Lung (tissue), 12 donors: ENCODE measurements around the gene SKP1. TPM values are rescaled to one million over a fixed set of nuclear protein-coding genes. Genes with fewer than 3 reads are reported as not detected.

Source experiments
- ATAC-seq: fragments of 200-7000 bp; cut with Tn5 transposase; one replicate; pipeline ENCODE4 v1.9.1; 2020; ENCODE audit warnings: moderate number of reproducible peaks; ENCODE audit not compliant: insufficient read depth, low FRiP score
- DNase-seq, 3 donors: peaks; one replicate each; pipeline ENCODE4 v3.0.0-alpha.2; 2013 to 2017
- H3K27ac ChIP-seq, 2 donors: one replicate each; pipeline ENCODE4 v1.5.1; 2013; ENCODE audit warnings: mild to moderate bottlenecking in 2 of 2, moderate library complexity in 2 of 2, control low read depth in 1 of 2, inconsistent platforms in 1 of 2, low read depth in 1 of 2, low read length in 1 of 2
- H3K27me3 ChIP-seq, 3 donors: one replicate each; pipeline ENCODE4 v1.5.1; 2013; ENCODE audit warnings: low read length in 2 of 3; ENCODE audit not compliant: control insufficient read depth in 3 of 3, insufficient read depth in 3 of 3
- H3K36me3 ChIP-seq, 4 donors: one replicate each; pipeline ENCODE4 v1.5.1; 2013; ENCODE audit warnings: low read length in 4 of 4, mild to moderate bottlenecking in 1 of 4, moderate library complexity in 1 of 4; ENCODE audit not compliant: control insufficient read depth in 4 of 4, insufficient read depth in 4 of 4
- H3K4me1 ChIP-seq, 5 donors: one replicate each; pipeline ENCODE4 v1.5.1; 2013; ENCODE audit warnings: low read length in 5 of 5, mild to moderate bottlenecking in 2 of 5, moderate library complexity in 1 of 5; ENCODE audit not compliant: control insufficient read depth in 5 of 5, insufficient read depth in 5 of 5
- H3K4me3 ChIP-seq: one replicate; pipeline ENCODE4 v1.5.1; 2013; ENCODE audit warnings: mild to moderate bottlenecking, control low read depth, moderate library complexity
- H3K9ac ChIP-seq, 2 donors: one replicate each; pipeline ENCODE4 v1.5.1; 2013; ENCODE audit warnings: low read length in 2 of 2, control low read depth in 1 of 2; ENCODE audit not compliant: insufficient read depth in 1 of 2
- H3K9me3 ChIP-seq, 4 donors: one replicate each; pipeline ENCODE4 v1.5.1; 2013; ENCODE audit warnings: low read length in 3 of 4, mild to moderate bottlenecking in 1 of 4, moderate library complexity in 1 of 4; ENCODE audit not compliant: control insufficient read depth in 4 of 4, insufficient read depth in 3 of 4
- CTCF ChIP-seq: IDR thresholded peaks from 2 replicates; pipeline ENCODE4 v1.5.1; 2012; ENCODE audit warnings: mild to moderate bottlenecking; ENCODE audit errors: control extremely low read depth, extremely low read depth
- WGBS, 2 donors: extraction: QIAGEN DNeasy Blood & Tissue Kit; methylation state at CpG; one replicate each; pipeline ENCODE4 v1.1.7; 2013; 5-methylcytosine and 5-hydroxymethylcytosine counted together
- polyA plus RNA-seq, 2 donors: library from polyadenylated mRNA; stranded (reverse); fragments of 200-250 nt; gene quantifications; one replicate each; pipeline ENCODE4 v1.2.1, GENCODE V29; 2013
- total RNA-seq, 2 donors: library from RNA; depleted of rRNA in 1 of 2; stranded (reverse); fragments of >200 nt in 1 of 2; gene quantifications; one replicate each; pipeline ENCODE4 v1.2.1, GENCODE V29; 2014 to 2021
- donor health status: control.
- donor health status: control.
- donor health status: Bipolar disorder and iron deficiency.
- donor health status: healthy.
- donor health status: DM: yes; HTN: yes; CAD: no.

SKP1 gene
- total and polyA plus RNA-seq, 4 donors: 149 to 551 (median 283) TPM

DNA sequence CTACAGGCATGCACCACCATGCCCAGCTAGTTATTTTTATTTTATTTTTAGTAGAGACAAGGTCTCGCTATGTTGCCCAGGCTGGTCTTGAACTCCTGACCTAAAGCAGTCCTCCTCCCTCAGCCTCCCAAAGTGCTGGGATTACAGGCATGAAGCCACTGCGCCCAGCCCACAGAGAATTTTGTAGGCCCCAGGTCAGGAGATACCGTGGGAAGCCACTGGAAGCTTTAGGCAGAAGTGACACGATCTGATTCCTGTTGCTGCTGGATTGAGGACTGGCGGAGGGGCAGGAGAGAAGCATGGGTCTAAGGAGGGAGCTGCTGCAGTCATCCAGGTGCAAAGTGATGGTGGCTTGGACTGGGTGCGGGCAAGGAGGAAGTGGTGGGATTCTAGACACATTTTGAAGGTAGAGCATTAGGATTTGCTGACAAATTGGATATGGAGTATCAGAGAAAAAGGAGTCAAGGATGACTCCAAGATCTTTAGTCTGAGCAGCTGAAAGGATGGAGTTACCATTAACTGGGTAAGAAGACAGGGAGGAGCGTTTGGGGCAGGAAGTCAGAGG lies 41.6 kb downstream of the SKP1 start:
- TF ChIP-seq CTCF: no peak
- DNase-seq: peak in 1 of 3 donors; percentile 11
- H3K27ac ChIP-seq: no peak overlapping the region

GRCh38 chr5:134133995-134134541 lies 42.7 kb downstream of the SKP1 start:
- no peak overlapping the region for H3K4me3 ChIP-seq
- DNase-seq (peak in 1 of 3 donors; percentile 1), ATAC-seq (no peak)
- 96 to 98% methylated on average over 6 of the region's 6 CpGs for WGBS, 2 donors
- H3K9ac ChIP-seq: no peak overlapping the region
- no peaks in the 10 kb centered on the region for H3K27me3 ChIP-seq
- H3K4me1 ChIP-seq: peaks cover 0 to 28% (median 0%) of the 10 kb centered on the region in 5 donors
- no peaks in the 10 kb centered on the region for H3K9me3 ChIP-seq
- H3K36me3 ChIP-seq: peaks cover 0 to 25% (median 14%) of the 10 kb centered on the region in 4 donors
- H3K27ac ChIP-seq: no peak overlapping the region
- no peak for TF ChIP-seq CTCF

More for the DNA sequence above, 41.6 kb downstream of the SKP1 start:
- Histone ChIP-seq H3K4me1 (peaks cover 0 to 25% (median 0%) of the 10 kb centered on the region in 5 donors), H3K4me3 (no peak overlapping the region), H3K9ac (no peak overlapping the region), H3K36me3 (peaks cover 0 to 30% (median 14%) of the 10 kb centered on the region in 4 donors), H3K27me3 (no peaks in the 10 kb centered on the region), H3K9me3 (no peaks in the 10 kb centered on the region)
- no peak for ATAC-seq
- 93 to 95% methylated on average over 7 of the region's 7 CpGs for WGBS, 2 donors

GRCh38 chr5:134133188-134133994 lies 43.4 kb downstream of the SKP1 start:
- DNase-seq (peak in 1 of 3 donors; percentile 9), ATAC-seq (no peak)

More at GRCh38 chr5:134133188-134133994, 43.4 kb downstream of the SKP1 start:
- H3K9ac ChIP-seq: no peak overlapping the region
- no peak for TF ChIP-seq CTCF
- peaks cover 0 to 30% (median 15%) of the 10 kb centered on the region in 4 donors for H3K36me3 ChIP-seq
- WGBS, 2 donors: 88 to 92% methylated on average over 9 of the region's 9 CpGs
- peaks cover 0 to 31% (median 0%) of the 10 kb centered on the region in 5 donors for H3K4me1 ChIP-seq
- no peak overlapping the region for H3K4me3 ChIP-seq
- no peaks in the 10 kb centered on the region for H3K9me3 ChIP-seq
- H3K27ac ChIP-seq: no peak overlapping the region
- no peaks in the 10 kb centered on the region for H3K27me3 ChIP-seq
